Suppressor macrophage treated with lipopolysaccharide for 1 hour (primary cell): ENCODE data around the gene PYM1.
"Not testable (repeated sequence)": the region's sequence is repeated elsewhere in the genome, so short reads cannot be mapped to it uniquely, and the experiment has no call there.

Experiments
- DNase-seq, 3 donors: peaks; one replicate each; pipeline ENCODE4 v3.0.0-alpha.2; 2020 to 2022

The PYM1 gene

DNA sequence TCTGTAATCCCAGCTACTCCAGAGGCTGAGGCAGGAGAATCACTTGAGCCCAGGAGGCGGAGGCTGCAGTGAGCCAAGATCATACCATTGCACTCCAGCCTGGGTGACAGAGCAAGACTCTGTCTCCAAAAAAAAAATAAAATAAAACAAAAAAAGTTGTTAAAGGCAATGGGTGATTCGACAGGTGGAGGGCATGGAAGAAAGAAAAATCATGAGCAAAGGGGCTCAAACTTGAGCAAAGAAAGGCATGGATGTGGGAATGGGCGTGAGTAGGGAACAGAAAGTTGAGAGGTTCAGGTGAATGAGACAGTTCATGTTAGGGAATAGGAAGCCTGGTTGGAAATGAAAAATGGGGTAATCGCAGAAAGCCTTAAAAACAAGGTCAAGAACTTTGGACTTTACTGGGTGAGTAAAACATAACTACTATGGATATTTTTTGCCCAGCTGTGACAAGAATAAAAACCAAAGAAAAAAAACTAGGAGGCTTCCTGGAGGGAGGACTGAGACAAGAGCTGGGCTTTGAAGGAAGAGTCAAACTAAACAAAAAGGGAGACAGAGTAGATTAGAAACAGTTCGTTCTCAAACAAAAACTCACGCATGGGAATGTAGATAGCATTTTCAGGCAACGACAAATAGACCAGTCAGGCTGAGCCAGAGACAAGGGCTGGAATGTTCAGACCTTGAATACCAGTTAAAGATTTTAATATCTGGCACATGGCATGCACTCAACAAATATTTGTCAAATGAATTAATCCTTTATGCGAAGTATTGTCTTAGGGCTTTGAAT is 18.8 kb downstream of the PYM1 start:
- no peak for DNase-seq

DNA sequence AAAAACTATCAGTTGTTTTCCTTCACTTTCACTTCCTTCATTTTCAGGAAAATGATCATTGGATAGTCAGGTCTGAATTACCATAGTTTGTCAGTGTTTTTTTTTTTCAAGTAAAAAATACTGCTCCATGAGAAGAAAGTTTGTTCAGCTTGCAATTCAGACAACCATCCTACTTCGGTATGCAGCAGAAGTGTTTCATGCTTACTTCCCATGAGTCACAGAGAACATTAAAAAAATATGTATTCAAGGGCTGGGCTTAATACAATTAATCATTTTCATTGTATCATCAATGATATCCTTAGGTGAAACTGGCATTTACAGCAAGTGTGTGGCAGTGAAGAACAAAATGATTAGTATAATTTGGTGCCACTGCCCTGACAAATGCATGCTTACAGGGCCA is 21.6 kb downstream of the PYM1 start:
- DNase-seq = peak in 2 of 3 donors; percentile 23 to 36

DNA sequence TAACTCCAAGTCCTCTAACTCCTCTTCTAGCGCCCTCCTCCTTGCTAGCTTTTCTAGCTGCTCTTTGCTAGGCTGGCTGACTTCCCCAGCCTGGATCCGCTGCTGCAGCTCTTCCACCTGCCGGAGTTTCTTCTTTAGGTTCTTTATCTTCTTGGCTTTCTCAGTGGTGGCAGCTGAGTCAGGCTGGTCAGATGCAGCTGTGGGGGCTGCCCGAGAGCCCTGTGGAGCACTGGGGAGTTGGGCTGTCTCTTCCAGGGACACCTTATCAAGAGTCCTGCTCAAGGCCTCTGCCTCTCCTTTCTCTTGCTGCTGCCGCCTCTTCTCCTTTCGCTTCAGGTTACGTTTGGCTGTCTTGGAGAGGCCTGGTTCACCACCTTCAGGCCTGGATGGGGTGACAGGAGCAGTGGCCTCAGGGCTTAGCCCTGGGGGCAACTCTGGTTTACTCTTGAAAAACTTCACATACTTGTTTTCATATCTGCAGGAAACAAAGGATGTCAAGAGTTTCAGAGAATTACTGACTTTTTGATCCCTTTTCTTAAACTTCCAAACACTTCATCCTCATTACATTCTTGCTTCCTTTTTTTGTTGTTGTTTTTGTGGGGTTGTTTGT is 25.7 kb downstream of the PYM1 start:
- no peak for DNase-seq

DNA sequence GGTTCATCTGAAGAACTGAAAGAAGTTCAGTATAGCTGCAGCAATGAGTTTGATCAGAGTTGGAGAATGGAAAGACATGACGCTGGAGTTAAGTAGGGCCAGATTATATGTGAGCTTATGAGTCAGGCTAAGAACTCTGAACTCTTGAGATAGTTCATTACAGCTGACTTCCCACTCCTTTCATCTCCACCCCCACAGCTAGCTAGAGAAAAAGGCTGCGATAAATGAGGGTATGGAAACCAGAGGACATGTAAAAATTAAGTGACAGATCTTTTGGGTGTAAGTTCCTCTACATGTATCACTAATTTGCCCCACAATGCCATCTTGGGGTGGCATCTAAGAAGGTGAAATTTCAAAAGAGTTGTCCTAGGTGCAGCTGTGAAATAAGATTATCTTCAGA is 28.6 kb downstream of the PYM1 start:
- DNase-seq = peak; percentile 32 to 40 (median 39)

DNA sequence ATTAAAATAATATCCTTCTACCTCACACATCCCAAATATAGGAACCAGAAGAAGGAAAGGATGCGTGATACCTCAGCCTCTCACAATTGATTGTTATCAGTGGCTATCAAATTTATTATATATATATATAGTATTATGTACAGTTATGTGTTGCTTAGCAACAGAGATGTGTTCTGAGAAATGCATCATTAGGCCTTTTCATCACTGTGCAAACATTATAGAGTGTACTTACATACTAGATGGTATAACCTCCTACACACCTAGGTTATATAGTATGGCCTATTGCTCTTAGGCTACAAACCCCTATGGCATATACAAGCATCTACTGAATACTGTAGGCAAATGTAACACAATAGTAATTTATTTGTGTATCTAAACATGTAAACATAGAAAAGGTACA is 34.0 kb downstream of the PYM1 start:
- no peak for DNase-seq

DNA sequence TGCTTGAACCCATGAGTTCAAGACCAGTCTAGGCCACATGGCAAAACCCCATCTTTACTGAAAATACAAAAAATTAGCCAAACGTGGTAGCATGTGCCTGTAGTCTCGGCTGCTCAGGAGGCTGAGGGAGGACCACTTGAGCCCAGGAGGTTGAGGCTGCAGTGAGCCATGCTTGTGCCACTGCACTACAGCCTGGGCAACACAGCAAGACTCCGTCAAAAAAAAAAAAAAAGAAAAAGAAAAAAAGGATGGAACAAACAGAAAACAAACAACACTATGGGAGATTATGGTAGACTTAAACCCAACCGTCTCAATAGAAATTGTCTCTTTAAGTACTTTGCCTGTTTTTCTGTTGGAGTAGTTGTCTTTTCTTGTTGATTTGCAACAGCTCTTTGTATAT is 36.4 kb downstream of the PYM1 start:
- no peak for DNase-seq

DNA sequence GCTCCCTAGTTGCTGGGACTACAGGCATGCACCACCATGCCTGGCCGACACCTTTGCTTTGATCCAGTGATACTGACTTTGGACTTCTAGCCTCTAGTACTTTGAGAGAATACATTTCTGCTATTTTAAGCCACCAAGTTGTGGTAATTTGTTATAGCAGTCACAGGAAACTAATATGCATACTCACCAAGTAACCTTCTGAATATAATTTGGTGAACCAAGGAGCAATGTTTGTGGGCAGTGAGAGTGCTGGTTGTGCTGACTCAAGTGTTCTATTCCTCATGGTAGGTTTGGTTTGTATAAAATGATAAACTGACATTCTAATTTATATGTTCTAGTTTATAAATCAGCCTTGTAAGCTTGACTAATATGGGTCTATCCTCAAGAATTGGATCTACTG is 42.6 kb downstream of the PYM1 start:
- DNase-seq = no peak

DNA sequence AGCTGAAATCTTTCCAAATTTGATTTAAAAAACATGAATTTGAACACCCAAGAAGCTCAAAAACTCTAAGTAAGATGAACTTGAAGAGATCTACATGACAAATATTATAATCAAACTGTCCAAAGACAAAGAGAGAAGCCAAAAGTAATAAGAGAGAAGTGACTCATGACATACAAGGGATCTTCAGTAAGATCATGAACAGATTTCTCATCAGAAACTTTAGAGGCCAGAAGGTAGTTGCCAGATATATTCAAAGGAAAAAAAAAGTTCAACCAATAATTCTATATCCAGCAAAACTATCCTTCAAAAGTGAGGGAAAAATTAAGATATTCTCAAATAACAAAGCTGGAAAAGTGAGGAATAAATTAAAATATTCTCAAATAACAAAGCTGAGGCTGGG is 49.9 kb downstream of the PYM1 start:
- peak in 2 of 3 donors; percentile 23 to 27 for DNase-seq

DNA sequence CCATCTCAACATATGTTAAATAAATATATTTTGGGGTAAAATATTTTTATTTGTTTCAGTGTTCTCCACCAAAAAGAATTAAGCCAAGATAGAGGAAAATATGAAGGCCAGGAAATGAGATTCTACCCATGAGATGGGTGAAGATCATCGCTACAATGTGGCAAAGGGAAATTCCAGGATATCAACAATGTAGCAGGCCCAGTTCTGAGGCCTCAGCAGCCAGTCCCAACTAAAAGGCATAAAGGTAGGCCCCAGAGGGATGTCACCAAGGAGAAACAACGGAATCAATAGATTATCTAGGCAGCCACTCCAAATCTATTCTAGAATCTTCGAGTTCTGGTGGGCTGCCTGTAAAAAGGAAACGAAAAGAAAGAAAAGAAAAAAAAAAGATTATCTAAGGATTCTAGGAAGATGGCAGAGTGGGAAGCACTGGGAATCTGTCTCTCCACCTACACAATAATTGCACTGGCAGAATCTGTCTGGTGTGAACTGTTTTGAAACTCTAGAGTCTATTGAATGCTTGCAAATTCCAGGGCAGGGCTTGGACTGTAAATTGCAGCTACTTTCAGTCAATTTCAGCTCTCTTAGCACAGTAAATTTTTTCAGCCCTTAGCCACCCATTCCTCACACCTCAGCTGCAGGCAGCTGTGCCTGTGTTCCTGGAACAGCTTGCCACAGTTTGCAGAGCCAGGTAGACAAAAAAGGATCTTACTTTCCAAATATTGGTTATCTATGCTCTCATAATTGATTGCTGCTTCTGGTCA is 51.8 kb downstream of the PYM1 start:
- no peak for DNase-seq

DNA sequence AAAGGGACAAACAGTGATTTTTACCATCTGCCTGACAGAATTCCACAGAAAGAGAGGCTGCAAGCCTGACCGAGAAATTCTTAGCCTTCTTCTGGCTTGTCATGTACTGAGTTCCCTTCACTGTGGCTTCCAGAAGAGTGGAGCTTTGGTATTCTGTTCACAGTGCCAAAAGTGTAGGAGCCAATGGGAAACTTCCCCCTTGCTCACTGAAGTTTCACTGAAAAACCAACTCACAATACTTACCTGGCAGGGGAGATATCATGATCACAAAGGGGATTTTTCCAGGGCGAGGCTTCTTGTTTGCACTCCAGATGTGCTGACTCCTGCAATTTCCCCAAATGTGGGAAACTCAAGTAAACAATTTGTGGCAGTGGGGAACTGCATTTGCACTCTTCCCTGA is 53.3 kb downstream of the PYM1 start:
- DNase-seq = no peak

DNA sequence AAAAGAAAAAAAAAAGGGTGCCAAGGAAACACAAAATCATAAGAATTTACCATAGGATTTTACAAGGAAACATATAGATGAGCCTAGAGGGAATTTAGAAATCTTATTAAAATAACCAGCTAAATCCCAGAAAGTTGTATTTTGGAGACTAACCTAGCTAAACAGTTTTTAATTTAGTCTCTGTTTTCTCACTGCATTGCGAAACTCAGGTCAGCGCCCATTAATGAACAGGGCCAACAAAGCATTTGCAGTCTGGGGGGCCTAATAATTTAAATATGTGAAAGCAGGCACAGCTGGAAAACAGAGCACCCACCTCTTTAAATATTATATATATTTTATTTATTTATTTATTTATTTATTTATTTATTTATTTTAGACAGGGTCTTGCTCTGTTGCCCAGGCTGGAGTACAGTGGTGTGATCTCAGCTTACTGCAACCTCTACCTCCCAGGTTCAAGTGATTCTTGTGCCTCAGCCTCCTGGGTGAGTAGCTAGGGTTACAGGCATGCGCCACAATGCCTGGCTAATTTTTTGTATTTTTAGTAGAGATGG is 61.2 kb downstream of the PYM1 start:
- not testable (repeated sequence) for DNase-seq

DNA sequence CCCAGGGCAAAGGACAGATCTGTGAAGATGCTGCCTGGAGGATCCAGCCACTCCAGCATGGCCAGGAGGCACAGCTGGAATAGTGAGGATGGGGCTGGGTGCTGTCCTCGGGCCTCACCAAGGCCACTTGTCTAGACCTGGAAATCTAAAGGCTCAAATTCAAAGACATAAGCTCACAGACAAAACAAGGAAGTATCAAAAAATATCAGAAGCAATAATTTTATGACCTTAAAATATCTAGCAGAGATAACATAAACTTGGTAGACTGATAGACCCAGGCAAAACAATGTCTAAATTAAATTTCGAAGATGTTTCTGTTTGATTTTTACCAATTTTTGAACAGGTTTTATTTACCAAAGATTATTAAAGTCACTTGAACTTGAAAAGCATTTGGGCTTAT is 62.4 kb downstream of the PYM1 start:
- DNase-seq = no peak

DNA sequence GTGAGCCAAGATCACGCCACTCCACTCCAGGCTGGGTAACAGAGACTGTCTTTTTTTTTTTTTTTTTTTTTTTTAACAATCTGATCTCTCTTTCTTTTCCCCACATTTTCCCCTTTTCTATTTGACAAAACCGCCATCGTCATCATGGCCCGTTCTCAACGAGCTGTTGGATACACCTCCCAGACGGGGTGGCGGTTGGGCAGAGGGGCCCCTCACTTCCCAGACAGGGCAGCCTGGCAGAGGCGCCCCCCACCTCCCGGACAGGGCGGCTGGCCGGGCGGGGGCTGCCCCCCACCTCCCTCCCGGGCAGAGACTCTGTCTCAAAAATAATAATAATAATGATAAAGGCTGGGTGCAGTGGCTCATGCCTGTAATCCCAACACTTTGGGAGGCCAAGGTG is 64.8 kb downstream of the PYM1 start:
- DNase-seq = not testable (repeated sequence)

DNA sequence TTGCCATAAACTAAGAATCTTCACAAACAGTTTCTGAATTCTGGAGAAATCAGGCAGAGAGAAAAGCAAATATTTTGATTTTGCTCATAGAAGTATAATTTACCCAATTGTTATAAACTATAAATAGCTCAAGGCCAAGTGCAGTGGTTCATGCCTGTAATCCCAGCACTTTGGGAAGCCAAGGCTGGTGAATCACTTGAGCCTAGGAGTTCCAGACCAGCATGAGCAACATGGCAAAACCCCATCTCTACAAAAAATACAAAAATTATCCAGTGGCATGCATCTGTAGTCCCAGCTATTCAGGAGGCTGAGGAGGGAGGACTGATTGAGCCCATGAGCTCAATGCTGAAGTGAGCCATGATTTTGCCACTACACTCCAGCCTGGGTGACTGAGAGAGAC is 65.4 kb downstream of the PYM1 start:
- DNase-seq = no peak

DNA sequence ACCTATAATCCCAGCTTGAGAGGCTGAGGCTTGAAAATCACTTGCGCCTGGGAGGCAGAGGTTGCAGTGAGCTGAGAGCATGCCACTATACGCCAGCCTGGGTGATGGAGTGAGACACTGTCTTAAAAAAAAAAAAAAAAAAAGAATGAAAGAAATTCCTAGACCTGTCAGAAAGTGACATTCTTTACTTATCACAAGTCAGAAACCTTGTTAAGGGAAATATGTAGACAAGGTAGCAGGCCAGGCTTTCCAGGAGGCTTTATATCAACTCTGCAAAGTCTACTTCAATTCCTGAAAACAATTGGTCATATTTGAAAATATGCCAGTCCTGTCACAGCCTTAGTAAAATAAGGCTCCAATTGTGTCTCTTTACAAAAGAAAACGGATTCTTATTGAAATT is 65.8 kb downstream of the PYM1 start:
- DNase-seq = no peak

DNA sequence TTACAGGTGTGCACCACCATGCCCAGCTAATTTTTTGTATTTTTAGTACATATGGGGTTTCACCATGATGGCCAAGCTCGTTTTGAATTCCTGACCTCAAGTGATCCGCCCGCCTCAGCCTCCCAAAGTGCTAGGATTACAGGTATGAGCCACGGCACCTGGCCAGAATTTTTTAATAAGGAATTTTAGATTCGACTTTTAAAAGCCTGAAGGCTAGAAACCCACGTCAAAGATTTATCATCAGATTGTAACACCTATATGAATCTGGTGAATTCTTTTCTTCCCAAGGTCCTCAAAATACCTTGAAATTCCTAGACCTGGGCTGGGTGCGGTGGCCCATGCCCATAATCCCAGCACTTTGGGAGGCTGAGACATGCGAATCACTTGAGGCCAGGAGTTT is 66.3 kb downstream of the PYM1 start:
- DNase-seq = no peak

DNA sequence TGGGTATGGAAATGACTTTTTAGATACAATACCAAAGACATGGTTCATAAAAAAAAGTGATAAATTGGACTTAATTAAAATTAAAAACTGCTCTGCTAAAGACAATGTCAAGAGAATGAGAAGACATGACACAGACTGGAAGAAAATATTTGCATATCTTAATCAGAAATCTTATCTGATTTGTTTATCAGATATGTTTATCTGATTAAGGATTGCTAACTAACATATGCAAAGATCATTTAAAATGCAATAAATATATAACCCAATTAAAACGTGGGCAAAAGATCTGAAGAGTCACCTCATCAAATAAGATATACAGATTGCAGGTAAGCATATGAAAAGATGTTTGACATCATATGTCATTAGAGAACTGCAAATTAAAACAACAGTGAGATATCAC is 75.0 kb downstream of the PYM1 start:
- no peak for DNase-seq
